Kidney epithelial cell (primary cell): Measurements from ENCODE around the gene NKAIN1. TPM values are rescaled to one million over a fixed set of nuclear protein-coding genes. Genes with fewer than 3 reads are reported as not detected.
"Not testable (repeated sequence)": the region's sequence is repeated elsewhere in the genome, so short reads cannot be mapped to it uniquely, and the experiment has no call there.

Experiments used
- DNase-seq: peaks from one replicate; pipeline ENCODE4 v3.0.0-alpha.2; 2010; ENCODE audit warnings: low read depth
- H3K27me3 ChIP-seq: 2 replicates; pipeline ENCODE4 v1.6.0; 2011; ENCODE audit warnings: low read length; ENCODE audit not compliant: control insufficient read depth, insufficient read depth
- H3K36me3 ChIP-seq: 2 replicates; pipeline ENCODE4 v1.5.1; 2011; ENCODE audit warnings: low read length; ENCODE audit not compliant: control insufficient read depth, insufficient read depth
- H3K4me3 ChIP-seq: 2 replicates; pipeline ENCODE4 v1.5.1; 2011; ENCODE audit warnings: low read depth, mild to moderate bottlenecking, control low read depth, low read length
- CTCF ChIP-seq: IDR thresholded peaks from 2 replicates; pipeline ENCODE4 v1.5.1; 2011; ENCODE audit warnings: mild to moderate bottlenecking, moderate library complexity, low read length, control low read depth, inconsistent platforms; ENCODE audit not compliant: insufficient read depth, poor library complexity, severe bottlenecking
- total RNA-seq: library from RNA; depleted of rRNA; stranded (reverse); fragments of >200 nt; gene quantifications from 2 replicates; pipeline ENCODE4 v1.2.3, GENCODE V29; 2015

NKAIN1 gene
- total RNA-seq, 1 donor from 2014 or later, result 2.7 TPM

- no peak for TF ChIP-seq CTCF
Measured at GRCh38 chr1:31144442-31144841, 95.2 kb downstream of the NKAIN1 start.

GRCh38 chr1:31143455-31143854, 96.2 kb downstream of the NKAIN1 start:
- no peak for TF ChIP-seq CTCF

More at GRCh38 chr1:31144442-31144841, 95.2 kb downstream of the NKAIN1 start:
- DNase-seq, result no peak
- Histone ChIP-seq H3K4me3 (no peak overlapping the region), H3K36me3 (no peaks in the 10 kb centered on the region), H3K27me3 (no peaks in the 10 kb centered on the region)

GRCh38 chr1:31142406-31142805, 97.3 kb downstream of the NKAIN1 start:
- H3K27me3 ChIP-seq, result no peaks in the 10 kb centered on the region
- no peaks in the 10 kb centered on the region for H3K36me3 ChIP-seq
- no peak for DNase-seq
- TF ChIP-seq CTCF, result no peak
- no peak overlapping the region for H3K4me3 ChIP-seq

More at GRCh38 chr1:31143455-31143854, 96.2 kb downstream of the NKAIN1 start:
- Histone ChIP-seq H3K27me3 (no peaks in the 10 kb centered on the region), H3K36me3 (no peaks in the 10 kb centered on the region), H3K4me3 (no peak overlapping the region)
- DNase-seq, result no peak

GRCh38 chr1:31140299-31140698, 99.4 kb downstream of the NKAIN1 start:
- DNase-seq, result no peak
- H3K36me3 ChIP-seq, result no peaks in the 10 kb centered on the region
- H3K27me3 ChIP-seq, result no peaks in the 10 kb centered on the region
- TF ChIP-seq CTCF, result no peak
- H3K4me3 ChIP-seq, result no peak overlapping the region

GRCh38 chr1:31138797-31139521, 100.7 kb downstream of the NKAIN1 start:
- not testable (repeated sequence) for H3K27me3 ChIP-seq, H3K4me3 ChIP-seq, H3K36me3 ChIP-seq, DNase-seq

GRCh38 chr1:31137873-31138272, 101.8 kb downstream of the NKAIN1 start:
- H3K4me3 ChIP-seq, H3K27me3 ChIP-seq, DNase-seq: not testable (repeated sequence)

GRCh38 chr1:31135973-31136600, 103.6 kb downstream of the NKAIN1 start:
- DNase-seq, result no peak
- Histone ChIP-seq H3K4me3 (no peak overlapping the region), H3K27me3 (no peaks in the 10 kb centered on the region), H3K36me3 (no peaks in the 10 kb centered on the region)
- no peak for TF ChIP-seq CTCF

More at GRCh38 chr1:31137873-31138272, 101.8 kb downstream of the NKAIN1 start:
- not testable (repeated sequence) for H3K36me3 ChIP-seq
